HL-60/S4 treated with retinoic acid at 250 ng/mL for 4 days and 3 days (cell line): Measurements from ENCODE around the gene SECTM1.

Experiments
- in situ Hi-C: fragments of 300-500 bp; cut with MboI; formaldehyde crosslinking; loops from 2 replicates; pipeline ENCODE4 v1.7.0; 2022; ENCODE audit warnings: low sequenced_read_pairs

The SECTM1 gene

DNA sequence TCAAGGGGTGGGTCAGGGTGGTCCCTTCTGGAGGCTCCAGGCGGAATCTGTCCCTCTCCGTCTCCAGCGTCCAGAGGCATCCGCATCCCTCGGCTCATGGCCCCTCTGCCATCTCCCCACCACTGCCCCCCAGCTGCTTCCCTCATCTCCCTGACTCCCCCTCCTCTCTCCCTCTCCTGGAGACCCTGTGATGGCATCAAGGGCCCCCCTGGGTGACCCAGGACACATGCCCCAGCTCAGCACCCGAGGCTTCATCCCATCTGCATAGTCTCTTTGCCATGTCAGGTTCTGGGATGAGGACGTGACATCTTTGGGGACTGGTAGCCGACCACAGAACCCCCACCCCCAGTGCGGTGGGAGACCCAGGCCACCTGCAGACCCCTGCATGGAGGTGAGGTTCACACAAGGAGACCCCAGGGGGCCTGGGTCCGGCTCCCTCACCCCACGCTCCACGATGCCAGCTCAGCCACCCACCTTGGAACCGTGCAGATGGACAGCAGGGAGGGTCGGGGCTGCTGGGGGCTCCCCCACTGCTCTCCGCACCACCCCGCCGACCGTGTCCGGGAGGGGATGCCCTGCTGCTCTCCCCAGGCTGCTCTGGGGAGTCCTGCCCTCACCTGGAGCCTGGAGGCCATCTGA, 3.8 kb downstream of the SECTM1 start:
- in situ Hi-C loops = no loop called here

DNA sequence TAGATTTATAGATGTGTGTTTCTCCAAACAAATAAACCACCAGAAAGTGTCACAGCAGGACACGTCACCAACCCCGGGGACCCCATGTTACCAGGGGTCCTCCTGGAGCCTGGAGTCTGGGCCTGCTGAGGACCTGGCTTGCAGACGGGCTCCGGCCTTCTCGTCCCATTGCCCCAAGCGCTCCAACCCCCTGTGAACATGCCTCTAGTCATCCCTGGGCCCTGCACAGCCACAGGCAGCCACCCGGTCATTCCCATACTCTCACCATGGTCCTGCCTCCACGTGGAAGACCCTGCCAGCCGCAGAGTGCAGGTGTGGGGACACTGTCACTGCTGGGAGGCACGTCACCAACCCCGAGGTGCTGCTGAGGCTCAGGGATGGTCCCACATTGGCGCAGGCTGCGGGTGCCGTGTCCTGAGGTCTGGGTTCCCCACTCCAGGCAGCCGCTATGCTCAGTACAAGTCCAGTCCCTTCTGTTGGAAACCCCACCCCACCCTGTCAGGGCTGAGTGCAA, 4.5 kb downstream of the SECTM1 start:
- in situ Hi-C loops = no loop called here

DNA sequence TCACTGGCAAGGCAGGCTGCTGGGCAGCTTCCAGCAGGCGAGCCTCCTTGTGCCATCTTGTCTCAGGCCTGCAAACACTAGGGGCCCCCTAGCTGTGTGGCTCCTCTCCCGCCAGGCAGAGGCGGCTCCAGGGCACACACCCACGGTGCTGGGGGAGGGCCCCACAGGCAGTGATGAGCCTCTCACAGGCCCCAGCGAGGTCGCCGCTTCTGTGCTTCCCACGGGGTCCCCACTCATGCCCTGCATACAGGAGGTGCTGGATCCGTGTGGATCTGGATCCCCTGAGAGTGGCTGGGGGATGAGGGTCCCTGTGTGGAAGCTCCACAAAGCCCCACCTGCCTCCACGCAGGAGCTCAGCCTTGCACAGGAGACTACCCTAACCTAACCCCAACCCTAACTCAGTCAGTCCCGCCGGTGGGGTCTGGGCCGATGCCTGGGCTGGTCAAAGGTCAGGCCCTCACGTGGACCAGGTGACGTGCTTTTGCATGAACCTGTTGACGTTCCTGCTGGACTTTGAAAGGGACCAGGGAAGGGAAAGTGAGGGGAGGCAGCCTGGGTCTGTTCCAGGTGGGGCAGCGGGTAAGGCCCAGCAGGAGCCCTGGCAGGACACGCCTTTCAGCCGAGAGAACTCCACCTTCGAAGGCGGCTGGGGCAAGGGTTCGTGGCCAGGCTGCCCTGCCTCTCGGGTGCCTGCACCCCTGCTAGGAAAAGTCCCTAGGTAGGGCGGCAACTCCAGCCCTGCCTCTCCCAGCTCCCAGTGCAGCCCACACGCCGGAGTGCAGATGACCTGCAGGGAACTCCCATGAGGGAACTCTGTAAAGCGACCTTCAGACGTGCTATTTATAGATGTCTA, 5.2 kb downstream of the SECTM1 start:
- in situ Hi-C loops = no loop called here

DNA sequence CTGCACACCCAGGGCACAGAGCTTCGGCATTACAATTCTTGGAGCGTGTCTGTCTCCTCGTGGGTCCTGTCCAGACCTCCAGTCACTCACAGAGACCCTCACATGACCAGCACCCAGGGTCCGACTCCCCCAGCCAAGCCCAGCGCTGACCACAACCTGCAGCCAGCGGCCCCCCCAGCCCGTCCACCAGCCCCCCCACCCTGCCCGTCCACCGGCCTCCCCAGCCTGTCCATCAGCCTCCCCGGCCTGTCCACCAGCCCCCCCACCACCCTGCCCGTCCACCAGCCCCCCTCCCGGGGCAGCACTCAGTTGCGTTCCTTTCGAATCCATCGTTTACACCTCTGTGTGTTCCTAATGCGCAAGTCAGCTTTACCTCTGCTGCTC, 5.8 kb downstream of the SECTM1 start:
- in situ Hi-C loops = no loop called here

DNA sequence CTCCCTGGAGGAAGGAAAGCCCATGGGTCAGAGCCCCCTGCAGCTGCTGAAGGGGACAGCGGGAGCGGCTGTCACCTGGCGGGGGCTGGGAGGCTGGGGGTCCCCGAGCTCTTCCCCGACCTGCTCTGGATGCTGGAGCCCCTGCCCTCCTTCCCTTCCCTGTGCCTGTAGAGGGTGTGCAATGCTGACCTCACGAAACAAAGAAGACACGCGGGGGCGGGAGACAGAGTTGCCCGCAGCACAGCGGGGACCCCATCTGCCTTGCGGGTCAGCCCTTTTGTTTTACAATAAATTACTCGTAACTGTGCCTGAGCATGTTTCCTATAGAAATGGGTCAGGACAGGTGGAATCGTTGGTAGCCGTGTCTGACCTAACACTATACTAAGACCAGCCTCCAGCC, 6.3 kb downstream of the SECTM1 start:
- in situ Hi-C loops = no loop called here

DNA sequence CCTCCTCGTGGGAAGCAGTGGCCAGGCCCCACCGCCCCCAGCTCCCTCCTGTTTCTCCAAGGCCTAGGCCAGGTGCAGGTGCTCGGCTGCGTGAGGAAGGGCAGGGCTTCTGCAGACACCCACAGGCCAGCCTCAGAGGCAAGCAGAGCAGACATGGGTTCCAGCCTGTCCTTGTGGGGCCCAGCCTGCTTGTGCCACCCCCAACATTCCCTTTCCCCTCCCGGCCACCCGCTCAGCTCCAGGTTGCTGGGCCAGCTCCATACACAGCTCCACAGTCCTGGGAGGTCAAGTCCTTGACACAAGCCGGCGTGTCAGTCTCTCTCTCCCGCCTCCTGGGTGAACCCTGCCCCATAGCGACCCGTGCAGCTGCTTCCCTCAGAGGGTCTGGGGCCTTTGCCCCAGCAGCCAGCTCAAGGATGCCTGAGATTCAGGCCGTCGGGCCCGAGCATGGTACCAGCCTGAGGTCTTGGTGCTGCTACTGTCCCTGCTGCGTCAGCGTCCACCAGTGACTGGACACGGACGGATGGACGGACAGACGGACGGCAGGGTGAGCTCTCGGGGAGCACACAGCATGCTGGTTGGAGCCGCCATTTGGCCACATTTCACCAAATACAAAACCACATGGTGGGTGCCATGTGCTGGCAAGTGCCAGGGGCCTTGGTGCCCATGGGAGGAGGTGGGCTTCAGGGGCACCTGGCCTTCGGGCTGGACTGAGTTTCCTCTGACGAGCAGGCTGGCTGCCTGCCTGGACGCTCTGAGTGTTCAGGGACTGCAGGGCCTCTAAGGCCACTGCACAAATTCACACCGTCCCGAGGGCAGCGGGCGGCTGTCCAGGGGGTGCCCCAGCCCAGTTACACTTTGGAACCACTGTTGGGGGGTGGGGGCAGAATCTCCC, 8.0 kb downstream of the SECTM1 start:
- in situ Hi-C loops = no loop called here

DNA sequence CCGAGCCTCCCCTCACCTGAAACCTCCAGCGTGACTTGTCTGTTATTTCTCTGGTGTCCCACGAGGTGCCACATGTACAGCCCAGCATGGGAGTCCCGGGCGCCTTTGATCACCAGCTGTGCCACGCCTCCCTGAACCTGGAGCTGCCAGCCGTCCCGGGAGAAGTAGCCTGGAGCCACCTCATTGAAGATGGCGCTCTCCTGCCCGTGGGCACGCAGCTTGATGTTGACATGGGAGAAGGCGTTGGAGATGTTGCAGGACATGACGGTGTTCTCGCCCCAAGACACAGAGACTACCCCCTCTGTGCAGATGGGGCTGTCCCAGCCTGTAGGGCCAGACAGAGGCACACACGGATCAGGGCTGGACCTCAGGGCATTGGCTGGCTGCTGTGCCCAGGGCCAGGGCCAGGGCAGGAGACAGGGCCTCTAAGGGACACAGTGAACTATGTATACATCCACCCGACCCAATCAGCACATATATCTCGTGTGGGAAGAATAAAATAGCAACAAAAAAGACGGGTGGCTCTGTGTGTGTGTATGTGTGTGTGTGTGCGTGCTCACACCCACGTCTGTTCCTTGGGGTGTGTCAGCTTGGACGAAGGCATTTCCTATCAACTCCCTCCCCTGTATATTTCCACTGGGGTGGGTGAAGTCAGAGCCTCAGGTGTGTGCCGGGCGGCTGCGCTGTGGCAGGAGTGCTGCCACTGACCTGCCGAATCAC, 8.8 kb downstream of the SECTM1 start:
- in situ Hi-C loops = no loop called here

DNA sequence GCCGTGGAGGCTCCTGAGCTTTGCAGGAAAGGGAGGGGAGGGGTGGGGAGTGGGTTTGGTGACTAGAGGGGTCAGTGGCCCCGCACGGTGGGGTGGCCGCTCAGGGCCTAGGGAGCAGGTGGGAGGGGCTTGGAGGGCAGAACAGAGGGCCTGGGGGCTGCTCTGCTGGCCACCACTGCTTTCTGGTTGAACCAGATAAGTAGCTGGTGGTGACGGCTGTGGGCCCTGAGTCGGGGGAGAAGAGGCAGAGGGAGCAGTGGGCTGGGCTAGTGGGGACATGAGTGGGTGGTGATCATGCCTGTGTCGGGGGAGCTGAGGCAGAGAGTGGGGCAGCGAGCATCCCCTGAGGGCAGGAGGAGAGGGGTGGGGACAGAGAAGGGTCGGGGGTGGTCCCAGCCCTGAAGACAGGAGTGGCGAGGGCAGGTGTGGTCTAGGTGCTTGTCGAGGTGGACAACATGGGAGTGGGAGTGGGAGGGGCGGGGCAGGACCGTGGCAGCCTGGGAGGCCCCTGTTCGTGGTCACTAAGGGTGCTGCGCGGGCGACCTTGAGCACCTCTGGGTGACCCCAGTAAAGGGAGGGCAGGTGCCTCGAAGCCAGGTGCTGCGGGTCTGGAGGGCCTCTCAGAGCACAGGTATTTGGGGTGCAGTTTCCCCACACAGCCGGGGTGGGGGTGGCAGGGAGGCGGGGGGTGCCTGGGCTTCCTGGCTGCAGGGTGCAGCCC, 9.9 kb downstream of the SECTM1 start:
- in situ Hi-C loops = no loop called here

DNA sequence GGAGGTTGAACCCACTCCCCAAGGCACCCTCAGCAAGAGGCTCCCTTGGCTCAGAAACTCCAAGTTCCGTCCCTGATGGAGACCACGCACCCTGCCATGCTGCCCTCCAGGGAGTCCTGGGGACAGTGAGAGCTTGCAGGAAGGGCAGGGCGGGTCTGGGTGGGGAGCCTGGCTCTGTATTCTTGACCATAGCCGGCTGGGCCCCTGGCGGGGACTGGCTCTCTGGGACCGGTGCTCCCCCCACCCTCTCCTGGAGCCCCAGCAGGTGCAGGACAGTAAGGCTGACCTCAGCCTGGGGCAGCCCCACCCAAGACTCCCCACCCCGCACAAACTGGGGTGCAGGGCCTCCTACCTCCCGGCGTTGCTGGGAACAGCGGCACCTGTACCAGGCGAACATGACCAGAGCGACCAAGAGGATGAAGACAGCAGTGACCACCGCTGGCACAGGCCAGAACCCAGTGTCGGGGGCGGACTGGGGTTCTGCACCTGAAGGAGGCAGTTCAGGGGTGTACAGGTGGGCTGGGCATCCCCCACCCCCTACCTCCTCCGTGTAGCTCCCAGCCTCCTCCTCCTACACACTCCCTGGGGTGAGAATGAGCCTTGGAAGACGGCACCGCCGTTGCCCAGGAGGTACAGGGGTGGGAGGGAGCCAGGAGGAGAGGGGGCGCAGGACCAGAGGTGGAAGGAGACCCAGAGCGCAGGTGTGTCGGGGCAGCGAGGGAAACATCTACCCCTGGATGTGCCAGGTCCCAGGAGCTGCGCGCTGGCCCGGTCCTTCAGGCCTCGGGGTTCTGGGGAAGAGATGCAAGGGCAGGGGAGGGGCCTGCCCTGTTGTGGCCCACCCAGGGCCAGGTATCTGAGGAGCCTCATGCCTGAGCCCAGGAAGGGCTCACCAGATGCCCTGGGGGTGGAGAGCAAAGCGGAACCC, 10.8 kb downstream of the SECTM1 start:
- in situ Hi-C loops = no loop called here

DNA sequence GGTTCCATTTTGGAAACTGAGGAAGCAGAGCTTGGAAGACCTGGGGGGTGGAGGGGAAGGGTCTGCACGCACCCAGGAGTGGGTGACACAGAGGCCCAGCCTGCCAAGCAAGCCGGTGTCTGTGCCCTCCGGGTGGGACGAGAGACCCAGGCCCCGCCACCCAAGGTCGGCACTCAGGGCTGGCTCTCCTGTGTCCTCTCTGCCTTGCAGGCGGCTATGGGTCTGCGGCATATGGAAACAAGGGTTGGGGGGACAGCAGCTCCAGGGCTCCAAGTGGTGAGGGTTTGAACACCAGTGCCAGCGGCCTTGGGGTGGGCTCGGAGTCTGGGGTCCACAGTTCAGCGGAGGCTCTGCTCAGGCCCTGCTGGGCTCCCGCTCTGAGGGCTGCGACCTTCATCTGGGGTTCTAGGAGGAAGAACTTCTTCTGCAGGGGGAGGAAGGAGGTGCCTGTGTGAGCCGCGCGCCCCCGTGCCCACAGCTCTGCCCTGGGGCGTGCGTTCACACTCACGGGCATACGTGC, 11.6 kb downstream of the SECTM1 start:
- in situ Hi-C loops = no loop called here

DNA sequence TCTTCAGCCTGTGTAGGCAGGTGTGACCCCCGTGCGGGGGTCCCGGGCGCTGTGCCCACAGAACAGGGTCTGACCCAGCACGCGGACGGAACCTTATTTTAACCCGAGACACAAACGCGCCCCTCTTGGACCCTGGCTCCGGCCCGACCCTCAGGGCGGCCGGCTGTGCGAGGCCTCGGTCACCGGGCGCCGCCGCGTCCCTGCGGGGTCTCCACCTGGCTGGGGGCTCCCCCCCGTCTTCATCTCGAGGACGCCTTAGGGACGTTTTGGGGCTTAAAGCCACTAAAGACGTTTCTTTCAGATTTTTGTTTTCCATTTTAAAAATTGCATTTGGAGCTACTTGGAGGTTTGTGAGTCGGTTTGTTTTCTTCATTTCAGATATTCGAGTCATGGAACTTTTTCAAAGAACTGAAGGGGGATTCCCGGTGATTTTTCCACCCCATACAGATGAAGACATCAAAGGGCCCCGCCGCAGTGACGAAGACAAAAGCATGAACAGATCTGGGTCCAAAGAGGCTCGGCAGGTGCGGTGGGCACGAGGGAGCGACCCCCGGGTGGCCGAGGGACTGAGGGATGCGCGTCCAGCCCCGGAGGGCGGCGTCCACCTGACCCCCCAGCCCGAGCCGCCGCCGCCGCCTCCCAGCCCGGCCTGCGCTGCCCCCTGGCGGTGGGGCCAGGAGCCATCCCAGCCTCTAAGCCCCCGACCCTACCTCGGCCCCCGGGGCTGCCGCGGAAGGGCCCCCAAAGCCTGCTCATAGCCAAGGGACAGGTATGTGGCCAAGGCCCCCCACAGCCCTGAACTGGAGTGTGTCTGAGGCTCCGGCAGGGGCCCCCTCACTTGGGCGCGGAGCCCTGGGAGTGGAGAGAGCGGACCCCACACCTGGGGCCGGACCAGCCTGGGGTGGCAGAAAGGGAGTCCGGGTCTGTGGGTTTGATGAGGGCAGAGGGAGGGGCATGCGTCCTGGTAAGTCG, 12.3 kb downstream of the SECTM1 start:
- in situ Hi-C loops = no loop called here

DNA sequence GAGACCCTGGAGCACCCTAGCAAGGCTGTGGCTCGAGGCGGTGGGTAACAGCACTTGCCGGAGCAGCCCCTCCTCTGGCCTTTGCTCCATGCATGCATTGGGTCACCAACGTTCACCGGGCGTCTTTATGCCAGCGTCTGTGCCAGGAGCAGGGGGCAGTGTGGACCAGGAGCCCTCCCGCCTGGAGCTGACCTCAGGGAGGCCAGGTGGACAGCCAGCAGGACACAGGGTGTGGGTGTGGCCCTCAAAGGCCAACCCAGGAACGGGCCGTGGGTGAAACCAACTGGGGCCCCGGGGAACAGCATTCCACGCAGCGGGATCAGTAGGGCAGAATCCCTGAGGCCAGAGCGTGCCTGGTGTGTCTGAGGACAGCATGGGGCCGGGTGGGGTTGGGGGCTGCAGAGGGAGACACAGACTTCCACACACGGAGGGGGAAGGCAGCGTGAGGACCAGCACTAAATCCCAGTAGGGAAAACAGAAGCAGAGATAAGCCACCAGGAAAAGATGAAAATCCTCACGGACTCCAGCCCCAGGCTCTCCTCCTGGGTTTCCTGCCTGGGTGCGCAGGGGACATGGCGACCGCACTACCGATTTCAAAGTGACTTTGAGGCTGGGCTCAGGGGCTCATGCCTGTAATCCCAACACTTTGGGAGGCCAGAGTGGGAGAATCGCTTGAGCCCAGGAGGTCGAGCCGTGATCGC, 13.3 kb downstream of the SECTM1 start:
- in situ Hi-C loops = no loop called here

DNA sequence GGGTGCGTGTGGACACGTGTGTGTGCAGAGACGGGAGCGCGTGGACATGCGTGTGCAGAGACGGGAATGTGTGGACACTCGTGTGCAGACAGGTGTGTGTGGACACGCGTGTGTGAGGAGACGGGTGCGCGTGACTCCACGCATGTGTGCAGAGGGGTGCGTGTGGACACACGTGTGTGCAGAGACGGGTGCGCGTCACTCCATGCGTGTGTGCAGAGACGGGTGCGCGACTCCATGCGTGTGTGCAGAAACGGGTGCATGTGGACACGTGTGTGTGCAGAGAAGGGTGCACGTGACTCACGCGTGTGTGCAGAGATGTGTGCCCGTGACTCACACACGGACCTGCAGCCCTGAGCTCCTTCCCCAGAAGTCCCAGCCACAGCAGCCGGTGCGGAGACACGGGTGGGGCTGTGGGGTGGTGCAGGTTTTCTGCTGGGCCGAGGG, 13.9 kb downstream of the SECTM1 start:
- in situ Hi-C loops = no loop called here

DNA sequence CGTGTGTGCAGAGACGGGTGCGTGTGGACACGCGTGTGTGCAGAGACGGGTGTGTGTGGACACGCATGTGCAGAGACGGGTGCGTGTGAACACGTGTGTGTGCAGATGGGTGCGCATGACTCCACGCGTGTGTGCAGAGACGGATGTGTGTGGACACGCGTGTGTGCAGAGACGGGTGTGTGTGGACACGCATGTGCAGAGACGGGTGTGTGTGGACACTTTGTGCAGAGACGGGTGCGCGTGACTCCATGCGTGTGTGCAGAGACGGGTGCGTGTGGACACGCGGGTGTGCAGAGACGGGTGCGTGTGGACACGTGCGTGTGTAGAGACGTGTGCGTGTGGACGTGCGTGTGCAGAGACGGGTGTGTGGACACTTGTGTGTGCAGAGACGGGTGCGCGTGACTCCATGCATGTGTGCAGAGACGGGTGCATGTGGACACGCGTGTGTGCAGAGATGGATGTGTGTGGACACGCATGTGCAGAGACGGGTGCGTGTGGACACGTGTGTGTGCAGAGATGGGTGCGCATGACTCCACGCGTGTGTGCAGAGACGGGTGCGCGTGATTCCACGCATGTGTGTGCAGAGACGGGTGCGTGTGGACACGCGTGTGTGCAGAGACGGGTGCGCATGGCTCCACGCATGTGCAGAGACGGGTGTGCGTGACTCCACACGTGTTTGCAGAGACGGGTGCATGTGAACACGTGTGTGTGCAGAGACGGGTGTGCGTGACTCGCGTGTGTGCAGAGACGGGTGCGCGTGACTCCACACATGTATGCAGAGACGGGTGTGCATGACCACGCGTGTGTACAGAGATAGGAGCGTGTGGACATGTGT, 14.6 kb downstream of the SECTM1 start:
- in situ Hi-C loops = no loop called here

DNA sequence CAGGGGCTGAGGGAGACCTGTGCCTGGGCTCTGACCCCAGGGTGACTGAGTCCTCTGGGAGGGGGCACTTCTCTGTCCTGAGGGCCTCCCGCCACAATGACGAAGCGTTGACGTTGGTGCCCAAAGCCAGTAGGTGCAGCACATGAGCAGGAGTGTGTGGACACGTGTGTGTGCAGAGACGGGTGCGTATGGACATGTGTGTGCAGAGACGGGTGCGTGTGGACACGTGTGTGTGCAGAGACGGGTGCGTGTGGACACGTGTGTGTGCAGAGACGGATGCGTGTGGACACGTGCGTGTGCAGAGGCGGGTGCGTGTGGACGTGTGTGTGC, 15.4 kb downstream of the SECTM1 start:
- in situ Hi-C loops = no loop called here
